GM13976 (cell line): Measurements from ENCODE around the gene SUGCT.

Source experiments
- DNase-seq: peaks from one replicate; pipeline ENCODE4 v3.0.0; 2012; ENCODE audit warnings: low spot score
- CTCF ChIP-seq: IDR thresholded peaks from 2 replicates; pipeline ENCODE4 v1.5.1; 2012; ENCODE audit warnings: borderline replicate concordance, mild to moderate bottlenecking; ENCODE audit not compliant: insufficient read depth; ENCODE audit errors: extremely low read depth, missing control alignments, control extremely low read depth
- in situ Hi-C: fragments of 300-500 bp; cut with MboI; formaldehyde crosslinking; loops from one replicate; pipeline ENCODE4 v1.12.0; 2022; ENCODE audit warnings: low sequenced_read_pairs, mixed read lengths, inconsistent platforms; ENCODE audit not compliant: unreplicated experiment

SUGCT gene

GRCh38 chr7:40629891-40630290 is 495.1 kb downstream of the SUGCT start:
- in situ Hi-C loops = no loop called here
- no peak for TF ChIP-seq CTCF
- DNase-seq = no peak

GRCh38 chr7:40634118-40634517 is 499.3 kb downstream of the SUGCT start:
- in situ Hi-C loops = no loop called here
- no peak for DNase-seq
- TF ChIP-seq CTCF = no peak

- TF ChIP-seq CTCF = no peak
- in situ Hi-C loops = no loop called here
- no peak for DNase-seq
Measured at GRCh38 chr7:40638545-40639320, 503.9 kb downstream of the SUGCT start.

GRCh38 chr7:40640566-40640965 is 505.8 kb downstream of the SUGCT start:
- no peak for TF ChIP-seq CTCF
- in situ Hi-C loops = no loop called here
- DNase-seq = no peak

- DNase-seq = no peak
- in situ Hi-C loops = no loop called here
- no peak for TF ChIP-seq CTCF
Measured at GRCh38 chr7:40641701-40642100, 506.9 kb downstream of the SUGCT start.

- no peak for DNase-seq
- in situ Hi-C loops = no loop called here
- no peak for TF ChIP-seq CTCF
Measured at GRCh38 chr7:40643664-40644063, 508.9 kb downstream of the SUGCT start.
